Measurements from ENCODE around the gene SUFU. TPM values are rescaled to one million over a fixed set of nuclear protein-coding genes. Genes with fewer than 3 reads are reported as not detected.
A peak's percentile ranks its signal among the peaks of the same experiment; 100 is the strongest.

The SUFU gene
- total and polyA plus RNA-seq, 2 of the 8 experiments (the other 6 are each of a cell fraction or from before 2014, with no cell fraction given) = 7.0 to 10.8 TPM

GRCh38 chr10:102682416-102682815 lies 178.6 kb downstream of the SUFU start:
- no peak for DNase-seq (ENCODE audit: low read depth in 1 of 2, low spot score in 2 of 2)
- CTCF ChIA-PET (ENCODE audit: partially characterized antibody) = interaction anchor here (1.1 to 3.0 kb wide), 2 partner anchors 13 to 15 kb away, joined by 3 to 11 read pairs; no protein-coding TSS in a partner anchor
- Histone ChIP-seq H2BK20ac (ENCODE audit: low read length) (no peak overlapping the region), H3K79me2 (ENCODE audit: control insufficient read depth in 1 of 2, insufficient read depth in 2 of 2, low read length in 2 of 2) (no peaks in the 10 kb centered on the region), H3K4me2 (ENCODE audit: insufficient read depth in 1 of 2, low read depth in 2 of 2, low read length in 2 of 2) (no peak overlapping the region), H3K14ac (ENCODE audit: insufficient read length) (no peak overlapping the region), H2BK120ac (replicated peaks; ENCODE audit: low read depth, low read length) (no peak overlapping the region), H3K9ac (replicated peaks in 1 of 4; ENCODE audit: extremely low read depth in 1 of 4, low read depth in 3 of 4, low read length in 3 of 4) (no peak overlapping the region), H4K20me1 (replicated peaks in 1 of 2; ENCODE audit: control insufficient read depth in 1 of 2, insufficient read depth in 2 of 2, low read length in 2 of 2) (no peaks in the 10 kb centered on the region), H2BK15ac (ENCODE audit: low read length) (no peak overlapping the region), H2AK5ac (ENCODE audit: low read depth, low read length) (no peak overlapping the region), H4K91ac (replicated peaks; ENCODE audit: insufficient read length, low read length) (no peak overlapping the region), H3K9me3 (ENCODE audit: insufficient read depth in 2 of 2, low read depth in 1 of 2, low read length in 1 of 2) (no peaks in the 10 kb centered on the region), H3K79me1 (ENCODE audit: low read depth, low read length) (no peaks in the 10 kb centered on the region), H3K18ac (ENCODE audit: extremely low read depth, low read length) (no peak overlapping the region), H2AFZ (ENCODE audit: low read length) (no peak overlapping the region), H2BK5ac (ENCODE audit: low read depth, low read length) (no peak overlapping the region), H3K27ac (ENCODE audit: low read depth, low read length) (no peak overlapping the region), H3K23me2 (ENCODE audit: low read depth, low read length) (no peaks in the 10 kb centered on the region), H4K5ac (ENCODE audit: insufficient read length, low read depth, low read length) (no peak overlapping the region), H3K56ac (replicated peaks; ENCODE audit: insufficient read length, low read depth, low read length) (no peak overlapping the region), H3K36me3 (ENCODE audit: control insufficient read depth in 2 of 4, insufficient read depth in 4 of 4, low read length in 3 of 4) (peaks cover 0 to 12% (median 5%) of the 10 kb centered on the region in 4 experiments; a peak in 4 of 8 replicates), H3K27me3 (replicated peaks in 1 of 4; ENCODE audit: control insufficient read depth in 3 of 4, extremely low read depth in 1 of 4, insufficient read depth in 3 of 4, low read length in 3 of 4) (no peaks in the 10 kb centered on the region), H3K4ac (replicated peaks; ENCODE audit: insufficient read length, low read depth, low read length) (no peak overlapping the region), H3K4me3 (ENCODE audit: extremely low read depth in 1 of 4, insufficient read depth in 2 of 4, low read depth in 3 of 4, low read length in 4 of 4) (no peak overlapping the region), H3K4me1 (replicated peaks in 1 of 4; ENCODE audit: control insufficient read depth in 3 of 4, insufficient read depth in 4 of 4, low read length in 3 of 4) (peaks cover 8 to 17% (median 12%) of the 10 kb centered on the region in 4 experiments), H2BK12ac (ENCODE audit: low read depth, low read length) (no peak overlapping the region), H4K8ac (ENCODE audit: extremely low read depth, insufficient read depth, low read length) (no peak overlapping the region), H3K23ac (ENCODE audit: insufficient read length) (no peak overlapping the region)
- no peak for TF ChIP-seq EZH2 (IDR thresholded peaks at IDR 0.05; ENCODE audit: low read depth, low read length, severe bottlenecking)
- 0 out of 4 replicates have a peak, but pooled peaks of 1 of the 3 experiments have one; percentile 6 for TF ChIP-seq CTCF (IDR thresholded peaks at IDR 0.05; ENCODE audit: control extremely low read depth in 1 of 3, insufficient read depth in 1 of 3, low read depth in 1 of 3, low read length in 3 of 3)
- POLR2A ChIA-PET (ENCODE audit: partially characterized antibody) = interaction anchor here (0.6 to 1.2 kb wide), 4 partner anchors 8 to 130 kb away, joined by 3 to 5 read pairs (median 3); no protein-coding TSS in a partner anchor
- FAIRE-seq = no peak
- whole genome bisulfite sequencing, 2 experiments (ENCODE audit: extremely low coverage in 1 of 2, insufficient coverage in 1 of 2, insufficient read length in 1 of 2, insufficient replicate concordance in 2 of 2, low coverage in 1 of 2, low lambda C conversion rate in 2 of 2, missing lambda C conversion rate in 1 of 2) = 83% methylated on average over 7 of the region's 7 CpGs; no CpG with 5 or more reads in 1 of the 2 experiments

Data from H1 (cell line).